ENCODE data around the gene ROBO1. TPM values are rescaled to one million over a fixed set of nuclear protein-coding genes. Genes with fewer than 3 reads are reported as not detected.

The ROBO1 gene
- total RNA-seq, 2 donors from 2014 or later: 3.0 to 6.7 TPM

GRCh38 chr3:79041621-79042020 lies 726.2 kb downstream of the ROBO1 start:
- ATAC-seq (replicated peaks in 1 of 2) (no peak), DNase-seq (no peak)
- H3K4me1 Mint-ChIP-seq (ENCODE audit: low read depth): no peaks in the 10 kb centered on the region
- no peak overlapping the region for H3K4me3 Mint-ChIP-seq
- H3K9me3 Mint-ChIP-seq: peaks cover 4 to 7% of the 10 kb centered on the region in 2 donors
- H3K36me3 Mint-ChIP-seq (ENCODE audit: insufficient read depth in 2 of 2): no peaks in the 10 kb centered on the region
- H3K27ac Mint-ChIP-seq: no peak overlapping the region
- no peaks in the 10 kb centered on the region for H3K27me3 Mint-ChIP-seq (ENCODE audit: low read depth)

GRCh38 chr3:79040701-79041100 lies 727.1 kb downstream of the ROBO1 start:
- no peak for DNase-seq
- Mint-ChIP-seq H3K4me1 (ENCODE audit: low read depth) (no peaks in the 10 kb centered on the region), H3K36me3 (ENCODE audit: insufficient read depth in 2 of 2) (no peaks in the 10 kb centered on the region), H3K9me3 (peaks cover 3 to 5% of the 10 kb centered on the region in 2 donors), H3K27me3 (ENCODE audit: low read depth) (no peaks in the 10 kb centered on the region), H3K4me3 (no peak overlapping the region), H3K27ac (no peak overlapping the region)
- ATAC-seq (replicated peaks in 1 of 2): no peak

GRCh38 chr3:79040091-79040490 lies 727.7 kb downstream of the ROBO1 start:
- no peak for DNase-seq
- Mint-ChIP-seq H3K4me1 (ENCODE audit: low read depth) (no peaks in the 10 kb centered on the region), H3K27ac (no peak overlapping the region), H3K9me3 (peaks cover 3 to 5% of the 10 kb centered on the region in 2 donors), H3K36me3 (ENCODE audit: insufficient read depth in 2 of 2) (no peaks in the 10 kb centered on the region), H3K4me3 (no peak overlapping the region), H3K27me3 (ENCODE audit: low read depth) (no peaks in the 10 kb centered on the region)
- ATAC-seq (replicated peaks in 1 of 2): no peak

GRCh38 chr3:79039192-79039591 lies 728.6 kb downstream of the ROBO1 start:
- no peak for ATAC-seq (replicated peaks in 1 of 2)
- no peak overlapping the region for H3K4me3 Mint-ChIP-seq
- H3K9me3 Mint-ChIP-seq: peaks cover 3 to 5% of the 10 kb centered on the region in 2 donors
- no peak for DNase-seq
- no peaks in the 10 kb centered on the region for H3K4me1 Mint-ChIP-seq (ENCODE audit: low read depth)
- no peaks in the 10 kb centered on the region for H3K36me3 Mint-ChIP-seq (ENCODE audit: insufficient read depth in 2 of 2)
- H3K27ac Mint-ChIP-seq: no peak overlapping the region
- H3K27me3 Mint-ChIP-seq (ENCODE audit: low read depth): no peaks in the 10 kb centered on the region

- Mint-ChIP-seq H3K27me3 (ENCODE audit: low read depth) (no peaks in the 10 kb centered on the region), H3K27ac (no peak overlapping the region), H3K4me1 (ENCODE audit: low read depth) (no peaks in the 10 kb centered on the region), H3K36me3 (ENCODE audit: insufficient read depth in 2 of 2) (no peaks in the 10 kb centered on the region), H3K9me3 (peaks cover 3% of the 10 kb centered on the region in 2 donors), H3K4me3 (no peak overlapping the region)
- DNase-seq (no peak), ATAC-seq (replicated peaks in 1 of 2) (no peak)
Observed at GRCh38 chr3:79038636-79039035, 729.2 kb downstream of the ROBO1 start.

GRCh38 chr3:79038057-79038456 lies 729.7 kb downstream of the ROBO1 start:
- Mint-ChIP-seq H3K27me3 (ENCODE audit: low read depth) (no peaks in the 10 kb centered on the region), H3K4me3 (no peak overlapping the region), H3K36me3 (ENCODE audit: insufficient read depth in 2 of 2) (no peaks in the 10 kb centered on the region), H3K9me3 (peaks cover 3% of the 10 kb centered on the region in 2 donors), H3K27ac (no peak overlapping the region), H3K4me1 (ENCODE audit: low read depth) (no peaks in the 10 kb centered on the region)
- no peak for ATAC-seq (replicated peaks in 1 of 2)
- DNase-seq: no peak

GRCh38 chr3:79032686-79033318 lies 735.0 kb downstream of the ROBO1 start:
- Mint-ChIP-seq H3K27ac (no peak overlapping the region), H3K36me3 (ENCODE audit: insufficient read depth in 2 of 2) (no peaks in the 10 kb centered on the region), H3K4me3 (no peak overlapping the region), H3K9me3 (peaks cover 0 to 1% of the 10 kb centered on the region in 2 donors), H3K27me3 (ENCODE audit: low read depth) (no peaks in the 10 kb centered on the region), H3K4me1 (ENCODE audit: low read depth) (no peaks in the 10 kb centered on the region)
- ATAC-seq (replicated peaks in 1 of 2) (no peak), DNase-seq (no peak)

- H3K27ac Mint-ChIP-seq: no peak overlapping the region
- DNase-seq (no peak), ATAC-seq (replicated peaks in 1 of 2) (no peak)
- H3K27me3 Mint-ChIP-seq (ENCODE audit: low read depth): no peaks in the 10 kb centered on the region
- no peak overlapping the region for H3K4me3 Mint-ChIP-seq
- H3K36me3 Mint-ChIP-seq (ENCODE audit: insufficient read depth in 2 of 2): no peaks in the 10 kb centered on the region
- no peaks in the 10 kb centered on the region for H3K4me1 Mint-ChIP-seq (ENCODE audit: low read depth)
- H3K9me3 Mint-ChIP-seq: no peaks in the 10 kb centered on the region
Observed at GRCh38 chr3:79030157-79030556, 737.6 kb downstream of the ROBO1 start.

GRCh38 chr3:79028916-79029315 lies 738.9 kb downstream of the ROBO1 start:
- no peaks in the 10 kb centered on the region for H3K27me3 Mint-ChIP-seq (ENCODE audit: low read depth)
- H3K9me3 Mint-ChIP-seq: peaks cover 0 to 2% of the 10 kb centered on the region in 2 donors
- H3K4me3 Mint-ChIP-seq: no peak overlapping the region
- H3K4me1 Mint-ChIP-seq (ENCODE audit: low read depth): no peaks in the 10 kb centered on the region
- H3K27ac Mint-ChIP-seq: no peak overlapping the region
- H3K36me3 Mint-ChIP-seq (ENCODE audit: insufficient read depth in 2 of 2): no peaks in the 10 kb centered on the region
- no peak for DNase-seq
- no peak for ATAC-seq (replicated peaks in 1 of 2)

- H3K27ac Mint-ChIP-seq: no peak overlapping the region
- no peak for DNase-seq
- H3K36me3 Mint-ChIP-seq (ENCODE audit: insufficient read depth in 2 of 2): no peaks in the 10 kb centered on the region
- no peaks in the 10 kb centered on the region for H3K27me3 Mint-ChIP-seq (ENCODE audit: low read depth)
- no peak overlapping the region for H3K4me3 Mint-ChIP-seq
- peaks cover 0 to 2% of the 10 kb centered on the region in 2 donors for H3K9me3 Mint-ChIP-seq
- H3K4me1 Mint-ChIP-seq (ENCODE audit: low read depth): no peaks in the 10 kb centered on the region
- ATAC-seq (replicated peaks in 1 of 2): no peak
Observed at GRCh38 chr3:79027593-79027992, 740.2 kb downstream of the ROBO1 start.

GRCh38 chr3:79019924-79020173 lies 747.9 kb downstream of the ROBO1 start:
- Mint-ChIP-seq H3K36me3 (ENCODE audit: insufficient read depth in 2 of 2) (peaks cover 0 to 5% of the 10 kb centered on the region in 2 donors), H3K9me3 (peaks cover 0 to 4% of the 10 kb centered on the region in 2 donors), H3K27me3 (ENCODE audit: low read depth) (peaks cover 8% of the 10 kb centered on the region), H3K4me3 (peak overlapping the region in 1 of 2 donors; percentile 58), H3K27ac (no peak overlapping the region), H3K4me1 (ENCODE audit: low read depth) (peaks cover 7% of the 10 kb centered on the region)
- DNase-seq (no peak), ATAC-seq (replicated peaks in 1 of 2) (no peak)

GRCh38 chr3:79019137-79019923 lies 748.5 kb downstream of the ROBO1 start:
- ATAC-seq (replicated peaks in 1 of 2) (peak; percentile 45 to 59), DNase-seq (peak; percentile 0 to 25)
- Mint-ChIP-seq H3K27ac (no peak overlapping the region), H3K9me3 (peaks cover 0 to 4% of the 10 kb centered on the region in 2 donors), H3K36me3 (ENCODE audit: insufficient read depth in 2 of 2) (peaks cover 0 to 6% of the 10 kb centered on the region in 2 donors), H3K27me3 (ENCODE audit: low read depth) (peaks cover 8% of the 10 kb centered on the region), H3K4me1 (ENCODE audit: low read depth) (peaks cover 7% of the 10 kb centered on the region), H3K4me3 (peak overlapping the region in 1 of 2 donors; percentile 58)

GRCh38 chr3:79018671-79019136 lies 749.1 kb downstream of the ROBO1 start:
- no peak overlapping the region for H3K4me3 Mint-ChIP-seq
- H3K36me3 Mint-ChIP-seq (ENCODE audit: insufficient read depth in 2 of 2): peaks cover 0 to 6% of the 10 kb centered on the region in 2 donors
- peak; percentile 5 to 22 for DNase-seq
- H3K9me3 Mint-ChIP-seq: peaks cover 0 to 4% of the 10 kb centered on the region in 2 donors
- H3K27ac Mint-ChIP-seq: no peak overlapping the region
- ATAC-seq (replicated peaks in 1 of 2): peak; percentile 64
- H3K27me3 Mint-ChIP-seq (ENCODE audit: low read depth): peaks cover 8% of the 10 kb centered on the region
- peaks cover 7% of the 10 kb centered on the region for H3K4me1 Mint-ChIP-seq (ENCODE audit: low read depth)

Data from activated T-cell treated with anti-CD3 and anti-CD28 coated beads, Interleukin-2, amount 50 U/mL, for 72 hours (primary cell).